ENCODE measurements around the gene PDZD2.
"Not testable (repeated sequence)": the region's sequence is repeated elsewhere in the genome, so short reads cannot be mapped to it uniquely, and the experiment has no call there.

The PDZD2 gene

DNA sequence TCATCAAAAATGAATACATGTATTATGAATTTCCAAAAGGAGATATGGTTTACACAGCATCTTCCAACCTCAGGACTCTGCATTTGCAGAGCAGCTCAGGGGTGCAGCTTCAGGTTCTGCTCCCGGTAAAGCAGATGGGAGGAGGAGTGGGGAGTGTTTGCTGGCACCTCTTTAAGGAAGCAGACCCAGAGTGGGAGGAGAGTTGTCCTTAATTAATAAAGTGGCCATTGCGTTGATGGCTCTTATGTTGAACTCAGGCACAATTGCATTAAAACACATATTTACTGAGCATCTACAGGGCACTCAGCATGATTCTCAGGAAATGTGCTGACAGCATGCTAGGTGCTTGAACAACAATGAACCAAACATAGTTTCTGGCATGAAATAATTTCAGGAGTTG is 121.0 kb downstream of the PDZD2 start:
- Histone ChIP-seq H3K4me3 (ENCODE audit: low read depth in 1 of 2, low read length in 1 of 2) (no peak overlapping the region), H3K36me3 (no peaks in the 10 kb centered on the region), H3K4me1 (ENCODE audit: control insufficient read depth in 1 of 2, insufficient read depth in 1 of 2, low read depth in 1 of 2, low read length in 1 of 2) (no peaks in the 10 kb centered on the region), H3K27me3 (no peaks in the 10 kb centered on the region), H3K27ac (no peak overlapping the region), H3K9me3 (no peaks in the 10 kb centered on the region)
- TF ChIP-seq, protein P1, sequence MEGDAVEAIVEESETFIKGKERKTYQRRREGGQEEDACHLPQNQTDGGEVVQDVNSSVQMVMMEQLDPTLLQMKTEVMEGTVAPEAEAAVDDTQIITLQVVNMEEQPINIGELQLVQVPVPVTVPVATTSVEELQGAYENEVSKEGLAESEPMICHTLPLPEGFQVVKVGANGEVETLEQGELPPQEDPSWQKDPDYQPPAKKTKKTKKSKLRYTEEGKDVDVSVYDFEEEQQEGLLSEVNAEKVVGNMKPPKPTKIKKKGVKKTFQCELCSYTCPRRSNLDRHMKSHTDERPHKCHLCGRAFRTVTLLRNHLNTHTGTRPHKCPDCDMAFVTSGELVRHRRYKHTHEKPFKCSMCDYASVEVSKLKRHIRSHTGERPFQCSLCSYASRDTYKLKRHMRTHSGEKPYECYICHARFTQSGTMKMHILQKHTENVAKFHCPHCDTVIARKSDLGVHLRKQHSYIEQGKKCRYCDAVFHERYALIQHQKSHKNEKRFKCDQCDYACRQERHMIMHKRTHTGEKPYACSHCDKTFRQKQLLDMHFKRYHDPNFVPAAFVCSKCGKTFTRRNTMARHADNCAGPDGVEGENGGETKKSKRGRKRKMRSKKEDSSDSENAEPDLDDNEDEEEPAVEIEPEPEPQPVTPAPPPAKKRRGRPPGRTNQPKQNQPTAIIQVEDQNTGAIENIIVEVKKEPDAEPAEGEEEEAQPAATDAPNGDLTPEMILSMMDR (IDR thresholded peaks at IDR 0.05), result no peak

DNA sequence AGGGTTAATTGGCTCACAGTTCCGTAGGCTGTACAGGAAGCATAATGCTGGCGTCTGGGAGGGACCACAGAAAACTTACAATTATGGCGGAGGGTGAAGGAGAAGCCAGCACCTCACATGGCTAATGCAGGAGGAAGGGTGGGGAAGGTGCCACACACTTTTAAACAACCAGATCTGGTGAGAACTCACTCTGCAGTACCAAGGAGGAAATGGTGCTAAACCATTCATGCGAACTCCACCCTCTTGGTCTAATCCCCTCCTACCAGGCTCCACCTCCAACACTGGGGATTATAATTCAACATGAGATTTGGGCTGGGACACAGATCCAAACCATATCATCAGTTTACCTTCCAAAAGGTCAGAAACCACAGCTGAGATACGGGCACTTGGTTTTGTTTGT is 122.9 kb downstream of the PDZD2 start:
- no peaks in the 10 kb centered on the region for H3K4me1 ChIP-seq (ENCODE audit: control insufficient read depth in 1 of 2, insufficient read depth in 1 of 2, low read depth in 1 of 2, low read length in 1 of 2)
- H3K4me3 ChIP-seq (ENCODE audit: low read depth in 1 of 2, low read length in 1 of 2), result no peak overlapping the region
- no peak overlapping the region for H3K27ac ChIP-seq
- no peaks in the 10 kb centered on the region for H3K9me3 ChIP-seq
- H3K36me3 ChIP-seq, result no peaks in the 10 kb centered on the region
- H3K27me3 ChIP-seq, result no peaks in the 10 kb centered on the region
- TF ChIP-seq, protein P1 (IDR thresholded peaks at IDR 0.05), result no peak

DNA sequence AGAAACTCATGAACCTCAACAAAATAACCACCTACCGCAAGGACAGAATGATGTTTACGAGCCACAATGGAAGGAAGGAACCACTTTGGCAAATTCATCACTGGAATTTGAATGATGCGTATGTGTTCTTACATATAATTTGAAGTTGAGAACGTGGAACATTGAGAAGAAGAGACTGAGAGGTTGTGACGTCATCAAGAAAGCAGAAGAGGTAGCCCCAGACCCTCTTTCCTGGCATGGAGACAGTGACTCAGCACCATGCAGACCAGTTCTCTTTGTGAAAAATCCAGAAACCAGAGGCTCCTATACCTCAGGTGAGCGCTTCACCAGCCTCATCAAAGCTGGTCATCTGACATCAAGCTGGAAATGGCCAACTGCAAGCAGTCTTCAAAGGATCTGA is 124.5 kb downstream of the PDZD2 start:
- no peaks in the 10 kb centered on the region for H3K9me3 ChIP-seq
- no peaks in the 10 kb centered on the region for H3K4me1 ChIP-seq (ENCODE audit: control insufficient read depth in 1 of 2, insufficient read depth in 1 of 2, low read depth in 1 of 2, low read length in 1 of 2)
- no peak overlapping the region for H3K4me3 ChIP-seq (ENCODE audit: low read depth in 1 of 2, low read length in 1 of 2)
- H3K27ac ChIP-seq, result no peak overlapping the region
- no peaks in the 10 kb centered on the region for H3K27me3 ChIP-seq
- TF ChIP-seq, protein P1 (IDR thresholded peaks at IDR 0.05), result no peak
- no peaks in the 10 kb centered on the region for H3K36me3 ChIP-seq

DNA sequence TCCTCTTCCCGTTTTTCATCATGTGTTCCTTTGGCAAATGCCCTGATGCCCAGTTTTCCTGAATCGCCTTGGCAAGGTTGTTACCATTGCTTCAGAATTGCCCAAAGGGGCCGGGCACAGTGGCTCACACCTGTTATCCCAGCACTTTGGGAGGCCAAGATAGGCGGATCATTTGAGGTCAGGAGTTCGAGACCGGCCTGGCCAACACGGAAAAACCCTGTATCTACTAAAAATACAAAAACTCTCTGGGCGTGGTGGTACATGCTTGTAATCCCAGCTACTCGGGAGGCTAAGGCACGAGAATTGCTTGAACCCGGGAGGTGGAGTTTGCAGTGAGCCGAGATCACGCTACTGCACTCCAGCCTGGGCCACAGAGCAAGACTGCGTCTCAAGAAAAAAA is 125.8 kb downstream of the PDZD2 start:
- H3K4me1 ChIP-seq (ENCODE audit: control insufficient read depth in 1 of 2, insufficient read depth in 1 of 2, low read depth in 1 of 2, low read length in 1 of 2); H3K36me3 ChIP-seq; H3K27ac ChIP-seq; H3K27me3 ChIP-seq; H3K4me3 ChIP-seq (ENCODE audit: low read depth in 1 of 2, low read length in 1 of 2); H3K9me3 ChIP-seq: not testable (repeated sequence)

- Histone ChIP-seq H3K27me3 (no peaks in the 10 kb centered on the region), H3K4me1 (ENCODE audit: control insufficient read depth in 1 of 2, insufficient read depth in 1 of 2, low read depth in 1 of 2, low read length in 1 of 2) (no peaks in the 10 kb centered on the region), H3K36me3 (no peaks in the 10 kb centered on the region), H3K9me3 (no peaks in the 10 kb centered on the region), H3K4me3 (ENCODE audit: low read depth in 1 of 2, low read length in 1 of 2) (no peak overlapping the region), H3K27ac (no peak overlapping the region)
- TF ChIP-seq, protein P1 (IDR thresholded peaks at IDR 0.05), result no peak
These were observed 128.6 kb downstream of the PDZD2 start for GRCh38 chr5:31767335-31768031.

- Histone ChIP-seq H3K4me3 (ENCODE audit: low read depth in 1 of 2, low read length in 1 of 2) (no peak overlapping the region), H3K27me3 (no peaks in the 10 kb centered on the region), H3K9me3 (no peaks in the 10 kb centered on the region), H3K27ac (no peak overlapping the region), H3K36me3 (no peaks in the 10 kb centered on the region), H3K4me1 (ENCODE audit: control insufficient read depth in 1 of 2, insufficient read depth in 1 of 2, low read depth in 1 of 2, low read length in 1 of 2) (no peaks in the 10 kb centered on the region)
- TF ChIP-seq, protein P1 (IDR thresholded peaks at IDR 0.05), result no peak
These were observed 129.1 kb downstream of the PDZD2 start for GRCh38 chr5:31768046-31768445.

Data from neutrophil (primary cell).